Endodermal cell (in vitro differentiated cells): ENCODE data around the gene EIF4G3. TPM values are rescaled to one million over a fixed set of nuclear protein-coding genes. Genes with fewer than 3 reads are reported as not detected.
A peak's percentile ranks its signal among the peaks of the same experiment; 100 is the strongest.
"Not testable (repeated sequence)": the region's sequence is repeated elsewhere in the genome, so short reads cannot be mapped to it uniquely, and the experiment has no call there.

ENCODE experiments used
- DNase-seq: peaks from one replicate; pipeline ENCODE4 v3.0.0-alpha.2; 2017
- H3K27ac ChIP-seq: 2 replicates; pipeline ENCODE4 v1.5.1; 2013; ENCODE audit warnings: mild to moderate bottlenecking, low read depth, low read length, moderate library complexity
- H3K27me3 ChIP-seq: 2 replicates; pipeline ENCODE4 v1.6.1; 2013; ENCODE audit warnings: mild to moderate bottlenecking, low read length, moderate library complexity; ENCODE audit not compliant: insufficient read depth, control insufficient read depth, poor library complexity, severe bottlenecking
- H3K36me3 ChIP-seq: 2 replicates; pipeline ENCODE4 v1.7.0; 2013; ENCODE audit warnings: mild to moderate bottlenecking, low read length, moderate library complexity; ENCODE audit not compliant: control insufficient read depth, insufficient read depth
- H3K4me1 ChIP-seq: one replicate; pipeline ENCODE4 v1.7.0; 2013; ENCODE audit warnings: low read length; ENCODE audit not compliant: control insufficient read depth, insufficient read depth
- H3K4me3 ChIP-seq: 2 replicates; pipeline ENCODE4 v1.5.1; 2013; ENCODE audit warnings: mild to moderate bottlenecking, low read length, moderate library complexity
- H3K9ac ChIP-seq: 2 replicates; pipeline ENCODE4 v1.6.1; 2013; ENCODE audit warnings: mild to moderate bottlenecking, low read length, moderate library complexity; ENCODE audit not compliant: poor library complexity, severe bottlenecking; ENCODE audit errors: extremely low read depth
- H3K9me3 ChIP-seq: 2 replicates; pipeline ENCODE4 v1.6.1; 2013; ENCODE audit warnings: mild to moderate bottlenecking, low read length, moderate library complexity; ENCODE audit not compliant: control insufficient read depth
- H3K27ac Mint-ChIP-seq: 2 replicates; pipeline ENCODE4 v1.8.0; 2020; ENCODE audit warnings: mixed read lengths
- H3K27me3 Mint-ChIP-seq: 2 replicates; pipeline ENCODE4 v1.8.0; 2021; ENCODE audit warnings: mild to moderate bottlenecking, mixed read lengths; ENCODE audit not compliant: insufficient read depth
- H3K36me3 Mint-ChIP-seq: 2 replicates; pipeline ENCODE4 v1.8.0; 2020; ENCODE audit warnings: low read depth, mixed read lengths
- H3K4me1 Mint-ChIP-seq: 2 replicates; pipeline ENCODE4 v1.8.0; 2020; ENCODE audit warnings: mixed read lengths
- H3K4me3 Mint-ChIP-seq: 2 replicates; pipeline ENCODE4 v1.8.0; 2020; ENCODE audit warnings: mild to moderate bottlenecking, moderate library complexity, mixed read lengths
- H3K9me3 Mint-ChIP-seq: 2 replicates; pipeline ENCODE4 v1.8.0; 2020; ENCODE audit warnings: mild to moderate bottlenecking, mixed read lengths
- CTCF ChIP-seq: fragments of 200-600 bp; sonication (generic); conservative IDR thresholded peaks from 2 replicates; pipeline ENCODE4 v1.5.0; 2021; ENCODE audit warnings: antibody characterized with exemption, mild to moderate bottlenecking
- WGBS, 2 experiments: methylation state at CpG; one replicate each; pipeline versions ENCODE4 v1.1.5 to v1.1.7; 2013; ENCODE audit warnings: missing lambda C conversion rate in 2 of 2, mixed read lengths in 1 of 2; ENCODE audit not compliant: insufficient coverage in 1 of 2, insufficient read length in 1 of 2; 5-methylcytosine and 5-hydroxymethylcytosine counted together
- total RNA-seq, 2 donors: library from RNA; stranded (reverse); fragmentation: NEBNext Ultra II Directional in 1 of 2; extraction: Animal tissue kit (Norgen Biotek cat#: 25700) in 1 of 2; gene quantifications; 2 replicates in 1 of 2; 3 replicates in 1 of 2; pipeline ENCODE4 v1.2.1, GENCODE V29; 2021

Gene EIF4G3
- total RNA-seq, 2 donors from 2014 or later = 101 to 103 TPM

- TF ChIP-seq CTCF = no peak
- H3K4me3 ChIP-seq = no peak overlapping the region
- Mint-ChIP-seq H3K27me3 (no peaks in the 10 kb centered on the region), H3K36me3 (peaks cover 28% of the 10 kb centered on the region), H3K27ac (no peak overlapping the region), H3K4me1 (peaks cover 10% of the 10 kb centered on the region), H3K9me3 (peaks cover 4% of the 10 kb centered on the region), H3K4me3 (no peak overlapping the region)
- no peak overlapping the region for H3K27ac ChIP-seq
- 96 to 100% methylated on average over 4 to 11 of the region's 12 CpGs for WGBS, 2 experiments
- DNase-seq = no peak
- no peaks in the 10 kb centered on the region for H3K4me1 ChIP-seq
- H3K36me3 ChIP-seq = no peaks in the 10 kb centered on the region
- no peaks in the 10 kb centered on the region for H3K27me3 ChIP-seq
- no peak overlapping the region for H3K9ac ChIP-seq
- no peaks in the 10 kb centered on the region for H3K9me3 ChIP-seq
Observed at GRCh38 chr1:21028520-21029145, 148.1 kb downstream of the EIF4G3 start.

- Mint-ChIP-seq H3K36me3 (peaks cover 30% of the 10 kb centered on the region), H3K4me3 (no peak overlapping the region), H3K9me3 (peaks cover 10% of the 10 kb centered on the region), H3K27me3 (no peaks in the 10 kb centered on the region), H3K27ac (no peak overlapping the region), H3K4me1 (peaks cover 10% of the 10 kb centered on the region)
- Histone ChIP-seq H3K27ac (no peak overlapping the region), H3K9me3 (peaks cover 2% of the 10 kb centered on the region), H3K27me3 (no peaks in the 10 kb centered on the region), H3K9ac (no peak overlapping the region), H3K4me3 (no peak overlapping the region), H3K36me3 (peaks cover 1% of the 10 kb centered on the region), H3K4me1 (no peaks in the 10 kb centered on the region)
- no peak for TF ChIP-seq CTCF
- no peak for DNase-seq
- WGBS, 2 experiments = 76 to 100% methylated on average over 1 of the region's 1 CpG
Observed at GRCh38 chr1:21027805-21028204, 148.9 kb downstream of the EIF4G3 start.

GRCh38 chr1:21024918-21025317 is 151.8 kb downstream of the EIF4G3 start:
- peaks cover 18% of the 10 kb centered on the region for H3K36me3 ChIP-seq
- H3K9me3 Mint-ChIP-seq = peaks cover 11% of the 10 kb centered on the region
- 83 to 89% methylated on average over 3 to 4 of the region's 4 CpGs for WGBS, 2 experiments
- H3K36me3 Mint-ChIP-seq = peaks cover 29% of the 10 kb centered on the region
- peaks cover 17% of the 10 kb centered on the region for H3K4me1 Mint-ChIP-seq
- no peaks in the 10 kb centered on the region for H3K4me1 ChIP-seq
- no peaks in the 10 kb centered on the region for H3K27me3 ChIP-seq
- no peak for DNase-seq
- peaks cover 12% of the 10 kb centered on the region for H3K9me3 ChIP-seq
- no peak for TF ChIP-seq CTCF
- H3K9ac ChIP-seq = no peak overlapping the region
- H3K4me3 ChIP-seq = peak overlapping the region; percentile 38
- no peaks in the 10 kb centered on the region for H3K27me3 Mint-ChIP-seq
- peak overlapping the region; percentile 27 for H3K27ac Mint-ChIP-seq
- no peak overlapping the region for H3K4me3 Mint-ChIP-seq
- H3K27ac ChIP-seq = no peak overlapping the region

GRCh38 chr1:21024136-21024896 is 152.4 kb downstream of the EIF4G3 start:
- not testable (repeated sequence) for H3K4me1 ChIP-seq, H3K9ac ChIP-seq, H3K27me3 ChIP-seq, H3K27ac Mint-ChIP-seq, H3K4me3 ChIP-seq, H3K27ac ChIP-seq, DNase-seq, H3K27me3 Mint-ChIP-seq, H3K4me3 Mint-ChIP-seq
- H3K36me3 Mint-ChIP-seq = peaks cover 27% of the 10 kb centered on the region
- Histone ChIP-seq H3K9me3 (peaks cover 12% of the 10 kb centered on the region), H3K36me3 (peaks cover 18% of the 10 kb centered on the region)
- WGBS, 2 experiments = 94% methylated on average over 20 of the region's 26 CpGs; no CpG with 5 or more reads in 1 of the 2 experiments
- peaks cover 18% of the 10 kb centered on the region for H3K4me1 Mint-ChIP-seq
- peaks cover 11% of the 10 kb centered on the region for H3K9me3 Mint-ChIP-seq
